Uterus (tissue), 4 donors: ENCODE results near the gene PAIP2. TPM values are rescaled to one million over a fixed set of nuclear protein-coding genes. Genes with fewer than 3 reads are reported as not detected.

Experiments
- DNase-seq, 2 donors: peaks; one replicate each; pipeline ENCODE4 v3.0.0-alpha.2; 2019 to 2020
- H3K27ac ChIP-seq, 2 donors: fragments of 200-600 bp; sonication (generic); 1 replicate in 1 of 2; 2 replicates in 1 of 2; pipeline ENCODE4 v1.5.1; 2016 to 2018
- H3K27me3 ChIP-seq, 2 donors: fragments of 200-600 bp; sonication (generic); one replicate each; pipeline ENCODE4 v1.5.1; 2018 to 2019; ENCODE audit warnings: control low read depth in 1 of 2
- H3K36me3 ChIP-seq, 2 donors: fragments of 200-600 bp; sonication (generic); one replicate each; pipeline ENCODE4 v1.5.1; 2019; ENCODE audit warnings: control low read depth in 1 of 2
- H3K4me1 ChIP-seq, 2 donors: fragments of 200-600 bp; sonication (generic); one replicate each; pipeline ENCODE4 v1.5.1; 2018 to 2019; ENCODE audit warnings: control low read depth in 1 of 2
- H3K4me3 ChIP-seq, 2 donors: fragments of 200-600 bp; sonication (generic); 1 replicate in 1 of 2; 2 replicates in 1 of 2; pipeline ENCODE4 v1.5.1; 2018 to 2019; ENCODE audit warnings: mild to moderate bottlenecking in 1 of 2
- H3K9me3 ChIP-seq, 2 donors: fragments of 200-600 bp; sonication (generic); one replicate each; pipeline ENCODE4 v1.5.1; 2019; ENCODE audit warnings: control low read depth in 1 of 2
- CTCF ChIP-seq, 4 experiments: fragments of 200-600 bp in 2 of 4; fragments of 450-650 bp in 2 of 4; sonication (generic) in 2 of 4; IDR thresholded peaks; one replicate each; pipeline ENCODE4 v1.5.1; 2016 to 2019; ENCODE audit warnings: antibody characterized with exemption in 4 of 4, mild to moderate bottlenecking in 2 of 4, moderate library complexity in 1 of 4
- POLR2A ChIP-seq, 2 donors: fragments of 450-650 bp; IDR thresholded peaks; one replicate each; pipeline ENCODE4 v1.6.1; 2016; ENCODE audit warnings: antibody characterized with exemption in 2 of 2, mild to moderate bottlenecking in 1 of 2, moderate library complexity in 1 of 2
- intact Hi-C: fragments of 100-400 bp; cut with DNase I; formaldehyde crosslinking; loops from one replicate; pipeline ENCODE4 v1.15.1; 2023; ENCODE audit warnings: low total_unique reads
- total RNA-seq, 4 donors: library from RNA; depleted of rRNA in 3 of 4; stranded (reverse); fragments of >200 nt in 3 of 4; gene quantifications; one replicate each; pipeline versions ENCODE4 v1.1.0 to v1.2.4, GENCODE V29; 2014 to 2023
- donor health status: DM: yes; HTN: yes; CAD: no.

PAIP2 gene
- total RNA-seq, 4 donors from 2014 or later = 43.5 to 144 (median 87.7) TPM

- H3K4me1 ChIP-seq = peaks cover 25 to 31% of the 10 kb centered on the region in 2 donors
- no peak for DNase-seq
- H3K36me3 ChIP-seq = no peaks in the 10 kb centered on the region
- no peaks in the 10 kb centered on the region for H3K27me3 ChIP-seq
- TF ChIP-seq POLR2A (IDR thresholded peaks at IDR 0.05) (no peak), CTCF (IDR thresholded peaks at IDR 0.05) (no peak)
- intact Hi-C loops = no loop called here
- H3K27ac ChIP-seq = peak overlapping the region; percentile 99 to 100
- H3K9me3 ChIP-seq = no peaks in the 10 kb centered on the region
- peak overlapping the region; percentile 85 to 94 for H3K4me3 ChIP-seq
Observed at GRCh38 chr5:139295346-139296057, 46.2 kb upstream of the PAIP2 start.

DNA sequence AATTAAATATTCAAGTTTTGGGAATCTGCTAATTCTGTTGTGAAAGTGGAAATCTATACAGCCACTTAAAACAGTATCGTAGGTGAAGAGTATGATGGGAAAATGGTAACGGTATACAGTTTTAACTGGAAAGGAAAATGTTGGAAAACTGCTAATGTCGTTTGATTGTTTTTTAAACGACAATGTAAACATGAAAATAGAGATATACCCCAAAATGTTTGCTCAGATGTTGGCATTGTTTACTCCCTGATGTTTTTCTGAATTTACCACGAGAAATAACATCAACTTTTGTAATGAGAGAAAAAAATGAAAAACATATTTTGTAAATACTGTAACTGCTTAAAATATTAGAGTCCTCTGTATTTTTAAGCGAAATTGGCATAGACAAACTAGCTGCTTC, 45.5 kb upstream of the PAIP2 start:
- TF ChIP-seq CTCF (IDR thresholded peaks at IDR 0.05) (no peak), POLR2A (IDR thresholded peaks at IDR 0.05) (no peak)
- DNase-seq = no peak
- H3K4me3 ChIP-seq = peak overlapping the region in 1 of 2 donors; percentile 85
- H3K27me3 ChIP-seq = no peaks in the 10 kb centered on the region
- H3K36me3 ChIP-seq = no peaks in the 10 kb centered on the region
- no peaks in the 10 kb centered on the region for H3K9me3 ChIP-seq
- peaks cover 25 to 35% of the 10 kb centered on the region in 2 donors for H3K4me1 ChIP-seq
- intact Hi-C loops = no loop called here
- peak overlapping the region in 1 of 2 donors; percentile 100 for H3K27ac ChIP-seq

DNA sequence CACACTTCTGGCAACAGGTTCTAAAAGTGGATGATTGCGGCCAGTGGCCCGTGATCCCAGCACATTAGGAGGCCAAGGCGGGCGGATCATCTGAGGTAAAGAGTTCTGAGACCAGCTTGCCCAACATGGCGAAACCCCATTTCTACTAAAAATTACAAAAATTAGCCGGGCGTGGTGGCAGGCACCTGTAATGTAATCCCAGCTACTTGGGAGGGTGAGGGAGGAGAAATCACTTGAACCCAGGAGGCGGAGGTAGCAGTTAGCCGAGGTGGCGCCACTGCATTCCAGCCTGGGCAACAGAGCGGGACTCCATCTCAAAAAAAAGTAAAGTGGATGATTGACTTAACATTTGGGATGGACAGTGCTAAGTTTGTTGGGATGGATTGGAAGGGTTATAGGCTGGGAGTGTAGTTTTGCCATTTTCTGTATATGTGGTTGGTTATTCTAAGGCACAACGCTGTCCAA, 44.8 kb upstream of the PAIP2 start:
- peak overlapping the region in 1 of 2 donors; percentile 100 for H3K27ac ChIP-seq
- H3K4me1 ChIP-seq = peaks cover 25 to 35% of the 10 kb centered on the region in 2 donors
- TF ChIP-seq POLR2A (IDR thresholded peaks at IDR 0.05) = no peak
- TF ChIP-seq CTCF (IDR thresholded peaks at IDR 0.05) = no peak
- H3K36me3 ChIP-seq = no peaks in the 10 kb centered on the region
- no peaks in the 10 kb centered on the region for H3K27me3 ChIP-seq
- no peak overlapping the region for H3K4me3 ChIP-seq
- intact Hi-C loops = no loop called here
- H3K9me3 ChIP-seq = no peaks in the 10 kb centered on the region
- DNase-seq = no peak

GRCh38 chr5:139297439-139298133, 44.1 kb upstream of the PAIP2 start:
- no peak overlapping the region for H3K27ac ChIP-seq

More at GRCh38 chr5:139297439-139298133, 44.1 kb upstream of the PAIP2 start:
- Histone ChIP-seq H3K36me3 (no peaks in the 10 kb centered on the region), H3K4me1 (peaks cover 26 to 35% of the 10 kb centered on the region in 2 donors), H3K9me3 (no peaks in the 10 kb centered on the region), H3K4me3 (no peak overlapping the region), H3K27me3 (no peaks in the 10 kb centered on the region)
- no peak for TF ChIP-seq POLR2A (IDR thresholded peaks at IDR 0.05)
- no peak for TF ChIP-seq CTCF (IDR thresholded peaks at IDR 0.05)
- DNase-seq = no peak
- intact Hi-C loops = no loop called here
